Inferior parietal cortex (tissue), 1 donor: ENCODE results near the gene CHST11.

Experiments
- DNase-seq: peaks from one replicate; pipeline ENCODE4 v3.0.0-alpha.2; 2016; ENCODE audit errors: extremely low spot score

Gene CHST11

GRCh38 chr12:104433061-104433460 is 23.7 kb upstream of the CHST11 start:
- DNase-seq, result no peak

GRCh38 chr12:104434129-104434528 is 22.6 kb upstream of the CHST11 start:
- DNase-seq, result no peak

GRCh38 chr12:104435175-104435574 is 21.6 kb upstream of the CHST11 start:
- DNase-seq, result no peak

- no peak for DNase-seq
Observed at GRCh38 chr12:104435765-104436164, 21.0 kb upstream of the CHST11 start.

- no peak for DNase-seq
Observed at GRCh38 chr12:104436790-104437189, 20.0 kb upstream of the CHST11 start.

GRCh38 chr12:104438134-104438533 is 18.6 kb upstream of the CHST11 start:
- DNase-seq, result no peak

- no peak for DNase-seq
Observed at GRCh38 chr12:104439137-104439536, 17.6 kb upstream of the CHST11 start.

GRCh38 chr12:104443008-104443407 is 13.7 kb upstream of the CHST11 start:
- no peak for DNase-seq

- no peak for DNase-seq
Observed at GRCh38 chr12:104446646-104447421, 9.9 kb upstream of the CHST11 start.

GRCh38 chr12:104448031-104448430 is 8.7 kb upstream of the CHST11 start:
- no peak for DNase-seq

GRCh38 chr12:104448451-104448850 is 8.3 kb upstream of the CHST11 start:
- no peak for DNase-seq

GRCh38 chr12:104450700-104451099 is 6.0 kb upstream of the CHST11 start:
- DNase-seq, result no peak

GRCh38 chr12:104452087-104452486 is 4.7 kb upstream of the CHST11 start:
- no peak for DNase-seq

- DNase-seq, result no peak
Observed at GRCh38 chr12:104453133-104453532, 3.6 kb upstream of the CHST11 start.

- no peak for DNase-seq
Observed at GRCh38 chr12:104454997-104455396, 1.8 kb upstream of the CHST11 start.

GRCh38 chr12:104455578-104456416 is 951 bp upstream of the CHST11 start:
- no peak for DNase-seq

GRCh38 chr12:104456950-104457745 is 400 bp downstream of the CHST11 start:
- peak; percentile 74 for DNase-seq

- no peak for DNase-seq
Observed at GRCh38 chr12:104457746-104458693, 1.3 kb downstream of the CHST11 start.

GRCh38 chr12:104458694-104459367 is 2.1 kb downstream of the CHST11 start:
- no peak for DNase-seq

GRCh38 chr12:104459368-104459909 is 2.7 kb downstream of the CHST11 start:
- DNase-seq, result no peak
